ENCODE data around the gene PPP1R7.

The PPP1R7 gene

GRCh38 chr2:241189093-241189855 is 39.0 kb downstream of the PPP1R7 start:
- H3K4me3 ChIP-seq (ENCODE audit: low read depth, low read length): no peak overlapping the region
- TF ChIP-seq CTCF (IDR thresholded peaks at IDR 0.05; ENCODE audit: low read depth, low read length) (no peak), MAX (IDR thresholded peaks at IDR 0.05; ENCODE audit: low read depth, low read length) (no peak), MYC (IDR thresholded peaks at IDR 0.05; ENCODE audit: low read depth, low read length) (no peak), POLR2A (IDR thresholded peaks at IDR 0.05; ENCODE audit: extremely low read depth, insufficient read length) (no peak)
- no peak for DNase-seq (ENCODE audit: low read depth)

GRCh38 chr2:241189856-241190201 is 39.6 kb downstream of the PPP1R7 start:
- DNase-seq (ENCODE audit: low read depth): no peak

DNA sequence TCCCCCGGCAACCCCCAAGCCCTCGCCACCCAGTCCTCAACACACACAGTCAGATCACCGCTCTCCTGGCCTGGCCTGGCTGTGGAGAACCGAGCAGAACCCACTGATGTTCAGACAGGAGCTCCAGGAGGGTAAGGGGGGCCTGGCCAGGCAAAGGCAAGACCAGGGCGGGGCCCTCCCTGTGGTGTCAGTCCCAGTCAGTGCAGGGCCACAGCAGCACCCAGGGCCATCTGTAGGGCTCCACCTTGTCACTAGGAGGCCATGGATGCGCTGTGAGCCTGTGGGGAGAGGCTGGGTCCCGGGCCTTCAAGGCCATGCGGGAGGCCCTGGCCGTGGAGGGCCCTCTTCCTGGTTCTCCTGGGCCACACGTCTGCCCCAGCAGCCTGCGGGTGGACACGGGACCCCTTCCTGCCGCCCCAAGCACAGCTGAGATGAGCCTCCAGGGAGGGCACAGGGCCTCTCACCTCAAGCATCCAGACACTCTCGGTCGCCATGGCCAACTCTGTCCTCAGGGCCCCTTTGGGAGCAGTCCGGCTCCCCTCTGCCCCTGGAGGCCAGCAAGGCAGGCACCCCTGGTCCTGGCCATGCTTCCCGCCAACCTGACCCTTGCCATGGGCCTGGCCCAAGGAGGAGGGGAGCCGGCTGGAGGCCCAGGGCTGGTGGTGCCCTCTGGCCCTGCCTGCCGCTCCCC is 40.2 kb downstream of the PPP1R7 start:
- no peak overlapping the region for H3K4me3 ChIP-seq (ENCODE audit: low read depth, low read length)
- TF ChIP-seq MAX (IDR thresholded peaks at IDR 0.05; ENCODE audit: low read depth, low read length) (no peak), CTCF (IDR thresholded peaks at IDR 0.05; ENCODE audit: low read depth, low read length) (no peak), POLR2A (IDR thresholded peaks at IDR 0.05; ENCODE audit: extremely low read depth, insufficient read length) (no peak), MYC (IDR thresholded peaks at IDR 0.05; ENCODE audit: low read depth, low read length) (no peak)
- DNase-seq (ENCODE audit: low read depth): no peak

More at GRCh38 chr2:241189856-241190201, 39.6 kb downstream of the PPP1R7 start:
- H3K4me3 ChIP-seq (ENCODE audit: low read depth, low read length): no peak overlapping the region
- no peak for TF ChIP-seq MAX (IDR thresholded peaks at IDR 0.05; ENCODE audit: low read depth, low read length)
- TF ChIP-seq CTCF (IDR thresholded peaks at IDR 0.05; ENCODE audit: low read depth, low read length): no peak
- TF ChIP-seq MYC (IDR thresholded peaks at IDR 0.05; ENCODE audit: low read depth, low read length): no peak
- TF ChIP-seq POLR2A (IDR thresholded peaks at IDR 0.05; ENCODE audit: extremely low read depth, insufficient read length): no peak

GRCh38 chr2:241191081-241191480 is 40.8 kb downstream of the PPP1R7 start:
- DNase-seq (ENCODE audit: low read depth): no peak
- no peak overlapping the region for H3K4me3 ChIP-seq (ENCODE audit: low read depth, low read length)
- no peak for TF ChIP-seq POLR2A (IDR thresholded peaks at IDR 0.05; ENCODE audit: extremely low read depth, insufficient read length)
- TF ChIP-seq MYC (IDR thresholded peaks at IDR 0.05; ENCODE audit: low read depth, low read length): no peak
- no peak for TF ChIP-seq MAX (IDR thresholded peaks at IDR 0.05; ENCODE audit: low read depth, low read length)
- TF ChIP-seq CTCF (IDR thresholded peaks at IDR 0.05; ENCODE audit: low read depth, low read length): no peak

GRCh38 chr2:241193271-241193670 is 43.0 kb downstream of the PPP1R7 start:
- TF ChIP-seq CTCF (IDR thresholded peaks at IDR 0.05; ENCODE audit: low read depth, low read length) (no peak), MYC (IDR thresholded peaks at IDR 0.05; ENCODE audit: low read depth, low read length) (no peak), MAX (IDR thresholded peaks at IDR 0.05; ENCODE audit: low read depth, low read length) (no peak), POLR2A (IDR thresholded peaks at IDR 0.05; ENCODE audit: extremely low read depth, insufficient read length) (no peak)
- no peak overlapping the region for H3K4me3 ChIP-seq (ENCODE audit: low read depth, low read length)

More at GRCh38 chr2:241193271-241193670, 43.0 kb downstream of the PPP1R7 start:
- no peak for DNase-seq (ENCODE audit: low read depth)

Data from NB4 (cell line).